Measurements from ENCODE around the gene IDI1.
A peak's percentile ranks its signal among the peaks of the same experiment; 100 is the strongest.
"Not testable (repeated sequence)": the region's sequence is repeated elsewhere in the genome, so short reads cannot be mapped to it uniquely, and the experiment has no call there.

The IDI1 gene

DNA sequence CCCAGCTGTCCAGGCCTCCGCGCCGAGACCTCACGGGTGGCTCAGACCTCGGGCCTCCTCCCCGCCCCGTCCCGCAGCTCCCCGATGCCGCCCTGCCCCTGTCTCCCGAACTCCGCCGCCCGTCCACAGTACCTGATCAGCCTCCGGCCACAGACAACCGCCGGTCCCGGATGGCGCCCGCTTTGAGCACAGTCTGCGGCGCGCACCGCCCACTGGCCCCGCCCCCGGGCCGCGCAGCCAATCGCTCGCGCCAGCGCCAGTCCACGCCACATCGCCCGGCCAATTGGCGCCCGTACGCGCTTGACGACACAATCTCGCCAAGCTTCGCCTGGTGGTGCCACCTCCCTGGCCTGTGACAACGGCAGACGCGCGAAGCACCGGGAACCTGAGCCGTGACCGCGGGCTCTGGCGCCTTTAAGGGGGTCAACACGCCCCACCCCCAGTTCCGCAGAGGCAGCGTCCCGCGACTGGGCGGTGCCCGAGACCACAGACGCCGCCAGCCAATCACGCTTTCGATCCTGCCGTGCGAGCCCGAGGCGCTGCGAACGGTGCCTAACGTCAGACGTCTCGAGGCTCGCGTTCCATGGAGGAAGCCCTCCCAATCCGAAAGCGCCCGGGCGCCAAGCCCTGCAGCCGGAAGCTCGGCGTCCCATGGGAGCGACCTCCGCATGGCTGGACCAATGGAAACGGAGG lies at the start of gene IDI1:
Gene IDI1 (minus strand): TSS at position 388 of the 693 bp plus-strand sequence. CDS start 116 bp downstream, at position 272.
- DNase-seq = peak; percentile 98

- no peak for DNase-seq
Measured at GRCh38 chr10:1097436-1097835, 48.5 kb upstream of the IDI1 start.

DNA sequence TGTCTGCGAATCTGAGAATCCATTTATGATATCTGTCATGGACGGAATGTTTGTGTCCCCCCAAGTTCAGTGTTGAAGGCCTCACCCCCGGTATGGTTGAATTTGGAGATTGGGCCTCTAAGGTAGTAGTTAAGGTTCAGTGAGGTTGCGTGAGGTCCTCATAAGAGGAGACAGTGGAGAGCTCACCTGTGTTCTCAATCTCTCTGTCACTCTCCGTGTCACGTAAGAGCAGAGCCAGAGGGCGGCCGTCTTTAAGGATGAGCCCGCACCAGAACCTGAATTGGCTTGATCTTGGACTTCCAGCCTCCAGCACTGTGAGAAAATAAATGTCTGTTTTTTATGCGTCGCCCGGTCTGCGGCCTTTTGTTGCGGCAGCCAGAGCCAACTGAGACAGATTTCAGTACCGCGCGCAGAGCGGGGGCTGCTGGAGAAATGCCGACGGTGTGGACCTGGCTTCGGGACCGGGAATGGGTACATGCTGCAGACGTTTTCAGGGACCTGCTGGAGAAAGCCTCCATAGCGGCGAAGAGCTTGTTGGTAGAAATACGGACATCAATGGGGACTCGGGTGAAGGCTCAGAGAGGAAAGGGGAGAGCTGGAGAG lies 47.5 kb upstream of the IDI1 start:
- no peak for DNase-seq

DNA sequence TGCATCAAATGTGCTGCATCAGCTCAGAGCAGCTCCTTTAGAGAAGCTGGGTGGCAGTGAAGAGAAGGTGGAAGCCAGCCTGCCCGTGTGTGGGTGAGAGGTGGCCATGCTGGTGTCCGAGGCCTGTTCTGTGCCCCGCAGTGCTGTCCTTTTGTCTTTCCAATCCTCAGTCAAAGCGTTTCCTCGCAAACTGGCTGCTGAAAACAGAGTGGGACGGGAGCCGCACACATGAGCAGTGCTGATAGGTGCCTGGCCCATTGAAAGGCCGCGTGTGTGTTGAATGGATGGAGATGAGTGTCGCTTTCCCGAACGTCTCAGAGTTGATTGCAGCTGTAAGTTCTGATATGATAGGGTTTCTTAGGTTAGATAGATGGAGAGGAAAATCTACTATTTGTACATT lies 46.6 kb upstream of the IDI1 start:
- no peak for DNase-seq

DNA sequence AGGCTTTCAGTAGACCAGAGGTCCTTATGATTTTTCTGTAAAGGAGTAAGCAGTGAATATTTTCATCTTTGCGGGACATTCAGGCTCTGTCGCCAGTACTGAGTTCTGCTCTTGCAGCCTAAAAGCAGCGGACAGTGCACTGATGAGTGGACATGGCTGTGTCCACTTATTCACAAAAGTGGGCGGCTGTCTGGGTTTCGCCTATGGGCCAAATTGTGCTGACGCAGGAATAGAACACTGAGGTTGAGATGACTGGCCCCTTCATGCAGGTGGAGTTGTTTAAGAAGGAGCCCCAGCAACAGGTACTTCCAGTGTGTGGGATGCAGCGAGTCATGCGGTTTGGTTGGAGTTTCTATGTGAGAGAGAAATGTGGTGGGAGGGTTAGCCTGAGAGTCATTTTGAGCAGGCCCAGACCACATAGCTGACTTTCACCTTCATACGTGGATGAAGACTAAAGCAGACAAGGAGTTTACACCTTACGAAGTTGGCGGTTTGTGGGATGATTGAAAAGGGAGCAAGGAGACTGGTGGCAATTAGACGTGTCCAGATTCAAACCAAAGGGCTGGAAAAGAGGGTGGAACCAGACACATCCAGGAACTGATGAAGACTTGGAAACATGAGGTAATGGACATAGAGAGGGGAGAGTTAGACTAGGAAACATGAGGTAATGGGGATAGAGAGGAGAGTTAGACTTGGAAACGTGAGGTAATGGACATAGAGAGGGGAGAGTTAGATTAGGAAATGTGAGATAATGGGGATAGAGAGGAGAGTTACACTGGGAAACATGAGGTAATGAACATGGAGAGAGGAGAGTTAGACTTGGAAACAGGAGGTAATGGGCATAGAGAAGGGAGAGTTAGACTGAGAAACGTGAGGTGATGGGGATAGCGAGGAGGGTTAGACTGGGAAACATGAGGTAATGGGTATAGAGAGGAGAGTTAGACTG lies 45.5 kb upstream of the IDI1 start:
- DNase-seq = no peak

GRCh38 chr10:1093696-1094095 lies 44.8 kb upstream of the IDI1 start:
- DNase-seq = no peak

DNA sequence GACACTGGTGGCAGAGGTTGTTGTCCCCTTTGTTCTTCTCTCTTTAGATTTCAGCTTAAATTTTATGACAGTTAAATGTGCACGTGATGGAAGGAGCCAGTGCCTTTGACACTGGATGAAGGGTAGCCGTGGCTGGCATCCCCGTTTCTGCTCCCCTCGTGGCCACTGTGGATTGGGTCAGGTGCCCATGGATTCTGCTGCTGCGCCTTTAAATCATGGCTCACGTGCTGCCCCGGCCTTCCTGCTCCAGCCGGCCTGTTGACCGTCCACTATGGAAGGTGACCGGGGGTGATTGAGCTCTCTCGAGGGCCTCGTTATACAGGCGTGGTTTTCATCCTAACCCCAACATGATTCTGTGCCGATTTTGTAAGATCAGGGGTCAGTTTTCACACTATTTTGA lies 41.8 kb upstream of the IDI1 start:
- DNase-seq = no peak

DNA sequence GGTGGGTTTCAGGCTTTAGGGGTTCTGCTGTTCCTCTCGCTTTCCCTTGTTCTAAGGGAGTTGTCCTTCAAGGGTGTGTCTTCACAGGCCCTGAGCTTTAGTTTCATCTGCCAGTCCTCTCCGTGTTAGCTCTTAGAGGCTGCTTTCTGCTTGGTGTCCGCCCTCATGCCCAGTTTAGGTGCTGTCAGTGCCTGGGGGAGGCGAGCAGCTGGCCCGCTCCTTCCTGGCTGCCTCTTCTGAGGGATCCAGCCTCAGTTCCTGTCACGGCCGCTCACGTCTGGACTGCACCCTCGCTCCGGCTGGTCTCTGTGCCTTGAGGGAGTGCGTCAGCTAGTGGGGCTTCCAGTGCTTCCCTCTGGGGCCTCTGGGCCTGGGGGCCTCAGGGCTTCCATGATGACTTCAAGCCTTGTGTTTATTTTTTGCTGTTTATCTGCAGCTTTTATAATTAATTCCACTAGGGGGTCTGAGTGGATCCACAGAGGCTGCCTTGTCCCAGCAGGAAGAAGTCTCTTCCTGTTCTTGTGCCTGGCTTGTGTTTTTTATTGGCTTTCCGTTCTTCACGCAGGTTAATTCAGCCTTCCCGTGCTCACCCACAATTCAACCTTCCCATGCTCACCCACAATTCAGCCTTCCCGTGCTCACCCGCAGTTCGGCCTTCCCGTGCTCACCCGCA lies 40.2 kb upstream of the IDI1 start:
- no peak for DNase-seq

DNA sequence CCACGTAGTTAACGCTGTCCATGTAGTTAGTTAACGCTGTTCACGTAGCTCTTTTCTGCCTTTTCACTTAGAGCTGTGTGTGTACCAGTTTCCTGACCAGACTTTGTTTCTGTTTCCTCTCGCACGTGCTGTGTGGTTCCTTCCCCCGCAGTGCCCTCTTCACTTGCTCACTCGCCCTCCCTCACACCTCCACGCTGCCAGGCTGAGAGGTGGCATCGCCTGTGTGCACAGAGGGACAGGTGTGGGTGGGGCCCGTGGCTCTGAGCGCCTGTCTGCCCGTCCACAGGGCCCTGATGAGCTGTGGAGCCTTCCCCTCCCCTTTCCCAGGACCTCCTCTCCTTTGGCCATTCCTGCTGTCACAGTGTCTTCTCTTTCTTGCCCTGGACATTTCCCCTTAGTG lies 37.9 kb upstream of the IDI1 start:
- DNase-seq = no peak

DNA sequence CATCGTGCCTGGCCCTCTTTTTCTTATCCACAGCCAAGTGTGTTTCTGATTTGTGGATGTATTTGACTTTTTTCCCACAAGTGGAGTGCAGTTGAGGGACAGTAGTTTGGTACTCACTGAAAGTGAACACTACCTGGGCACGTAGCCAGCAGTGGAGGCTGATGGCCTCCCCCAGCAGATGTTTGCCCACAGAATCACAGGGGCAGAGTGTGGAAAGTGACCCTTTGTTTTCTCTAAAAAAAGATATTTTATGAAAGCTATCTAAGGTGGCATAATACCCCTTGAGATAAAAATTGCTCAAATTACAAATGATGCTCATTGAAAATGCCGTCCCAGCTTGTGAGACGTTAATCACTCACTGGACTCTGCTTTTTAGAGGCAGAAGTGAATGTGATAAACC lies 36.3 kb upstream of the IDI1 start:
- no peak for DNase-seq

GRCh38 chr10:1084011-1084950 lies 35.4 kb upstream of the IDI1 start:
- no peak for DNase-seq

DNA sequence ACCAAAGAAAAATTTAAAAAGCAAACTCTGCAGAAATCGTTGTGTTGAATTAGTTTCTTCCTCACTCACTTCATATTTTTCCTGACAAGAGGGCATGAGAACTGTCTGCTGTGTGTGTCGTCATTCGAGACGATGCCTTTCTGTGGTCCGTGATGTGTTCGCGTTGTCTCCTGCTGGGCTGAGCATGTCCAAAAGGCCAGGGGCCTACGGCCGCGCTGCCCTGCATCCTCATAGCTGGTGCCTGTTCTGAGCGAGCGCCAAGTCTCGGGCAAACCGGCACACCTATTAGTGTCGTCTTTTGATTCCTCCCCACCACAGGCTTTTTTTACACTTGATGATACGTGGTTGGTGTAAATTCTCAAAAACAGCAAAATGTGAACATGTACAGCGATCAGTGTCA lies 34.7 kb upstream of the IDI1 start:
- DNase-seq = no peak

DNA sequence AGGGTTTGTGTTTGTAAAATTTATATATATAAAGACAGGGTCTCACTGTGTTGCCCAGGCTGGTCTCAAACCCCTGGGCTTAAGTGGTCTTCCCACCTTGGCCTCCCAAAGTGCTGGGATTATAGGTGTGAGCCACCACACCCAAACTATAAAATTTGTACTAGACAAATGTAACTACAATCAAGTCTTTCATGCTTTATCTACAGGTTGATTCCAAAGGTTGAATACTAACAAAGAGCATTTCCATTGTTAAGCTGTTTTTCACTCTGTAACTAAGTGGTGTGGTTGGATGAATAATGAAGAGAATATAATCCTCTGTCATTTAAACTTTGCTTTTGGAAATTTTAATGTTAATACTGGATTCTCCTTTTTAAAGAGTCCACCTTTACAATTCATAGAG lies 29.7 kb upstream of the IDI1 start:
- DNase-seq = no peak

GRCh38 chr10:1074748-1075308 lies 25.9 kb upstream of the IDI1 start:
- DNase-seq = no peak

DNA sequence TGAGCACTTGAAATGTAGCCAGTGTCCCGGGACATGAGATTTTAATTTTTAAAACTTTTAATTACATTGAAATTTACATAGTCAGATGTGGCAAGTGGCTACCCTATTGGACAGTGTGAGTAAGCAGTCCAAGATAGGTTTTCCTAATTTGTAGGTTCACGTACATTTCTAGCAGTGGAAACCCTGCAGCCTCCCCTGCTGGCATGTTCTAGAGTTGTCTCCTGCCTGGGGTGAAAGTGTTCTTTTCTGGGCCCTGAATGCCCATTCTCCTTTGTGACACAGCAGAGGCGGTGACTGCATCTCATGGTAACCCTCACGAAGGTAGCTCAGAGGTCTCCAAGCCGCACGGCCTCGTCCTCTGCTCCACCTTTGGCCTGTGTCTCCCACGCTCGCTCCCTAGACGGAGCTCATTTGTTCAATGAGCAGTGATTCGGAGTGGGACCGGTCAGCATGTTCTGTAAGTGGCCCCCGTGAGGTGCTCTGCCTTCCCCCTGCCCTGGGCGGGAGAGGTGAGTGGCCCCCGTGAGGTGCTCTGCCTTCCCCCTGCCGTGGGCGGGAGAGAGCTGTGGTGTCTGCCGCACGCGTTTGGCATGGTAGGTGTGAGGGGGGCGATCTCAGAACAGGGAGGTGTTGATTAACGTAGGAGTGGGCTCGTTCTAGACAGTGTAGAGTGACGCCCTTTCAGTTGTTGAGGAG lies 25.3 kb upstream of the IDI1 start:
- DNase-seq = no peak

GRCh38 chr10:1070919-1071318 lies 22.0 kb upstream of the IDI1 start:
- no peak for DNase-seq

- DNase-seq = no peak
Measured at GRCh38 chr10:1068380-1069361, 19.8 kb upstream of the IDI1 start.

DNA sequence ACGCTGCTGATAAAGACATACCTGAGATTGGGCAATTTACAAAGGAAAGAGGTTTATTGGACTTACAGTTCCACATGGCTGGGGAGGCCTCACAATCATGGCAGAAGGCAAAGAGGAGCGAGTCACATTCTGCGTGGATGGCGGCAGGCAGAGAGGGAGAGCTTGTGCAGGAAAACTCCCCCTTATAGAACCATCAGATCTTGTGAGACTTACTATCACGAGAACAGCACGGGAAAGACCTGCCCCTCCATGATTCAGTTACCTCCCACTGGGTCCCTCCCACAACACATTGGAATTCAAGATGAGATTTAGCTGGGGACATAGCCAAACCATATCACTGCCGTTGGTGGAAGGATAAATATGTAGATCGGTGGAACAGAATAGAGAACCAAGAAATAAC lies 17.8 kb upstream of the IDI1 start:
- not testable (repeated sequence) for DNase-seq

GRCh38 chr10:1064964-1065247 lies 16.0 kb upstream of the IDI1 start:
- DNase-seq = no peak

DNA sequence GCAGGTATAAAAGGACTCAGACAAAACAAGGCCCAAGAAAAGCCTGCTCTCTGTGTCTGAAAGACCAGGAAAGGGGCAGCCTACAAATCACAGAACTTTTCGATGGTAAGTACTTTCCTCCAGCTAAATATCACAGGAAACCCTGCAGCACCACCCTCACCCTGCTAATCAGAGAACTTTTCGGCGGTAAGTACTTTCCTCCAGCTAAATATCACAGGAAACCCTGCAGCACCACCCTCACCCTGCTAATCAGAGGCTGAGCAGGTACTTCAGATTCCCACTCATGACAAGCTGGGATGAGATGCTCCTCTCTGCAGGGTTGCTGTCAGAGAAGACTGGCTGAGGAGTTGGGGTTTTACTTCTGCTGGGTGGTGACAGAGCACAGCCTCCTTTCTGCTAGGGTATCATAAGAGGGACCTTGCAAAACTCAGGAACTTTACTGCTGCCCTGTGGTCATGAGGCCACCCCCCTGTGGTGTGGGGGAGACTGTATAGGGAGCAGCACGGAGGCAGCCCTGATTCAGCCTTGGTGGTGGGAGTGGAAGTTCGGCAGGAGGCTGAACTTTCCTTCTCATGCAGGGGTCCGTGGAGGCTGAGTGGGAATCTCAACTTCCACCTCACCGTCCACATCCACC lies 14.4 kb upstream of the IDI1 start:
- no peak for DNase-seq
